ENCODE data around the gene OAT. TPM values are rescaled to one million over a fixed set of nuclear protein-coding genes. Genes with fewer than 3 reads are reported as not detected.

The OAT gene
- polyA plus RNA-seq, 3 donors from 2014 or later = 69.0 to 146 (median 74.0) TPM

Other genes starting within 250 kb of the OAT start
- gene NKX1-2, start 31.1 kb upstream of the OAT start, polyA plus RNA-seq = not detected
- gene LHPP, start 42.9 kb upstream of the OAT start, polyA plus RNA-seq = 10 to 100 TPM; 10.1 to 15.3 (median 14.2) TPM

Data from immature natural killer cell (primary cell).